ENCODE measurements around the gene CCNB1IP1.

DNA sequence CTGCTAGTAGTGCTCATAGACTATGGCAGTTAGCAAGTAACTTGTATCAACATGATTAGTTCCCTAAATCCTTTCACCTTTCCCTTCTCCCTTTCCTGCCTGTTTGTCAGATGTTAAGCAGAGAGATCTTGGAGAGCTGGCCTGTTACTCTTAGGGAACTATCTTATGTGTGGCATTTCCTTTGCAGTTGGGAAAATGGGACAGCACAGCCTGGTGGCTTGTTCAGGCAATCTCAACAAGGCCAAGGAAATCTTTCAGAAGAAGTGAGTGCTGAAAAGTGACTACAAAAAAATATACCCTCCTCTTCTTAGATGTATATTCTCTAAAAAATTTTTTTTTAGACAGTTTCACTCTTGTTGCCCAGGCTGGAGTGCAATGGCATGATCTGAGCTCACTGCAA lies 17.8 kb upstream of the CCNB1IP1 start:
- TF ChIP-seq ZNF274 (IDR thresholded peaks at IDR 0.05; ENCODE audit: low read depth, low read length) (no peak), YY1 (IDR thresholded peaks at IDR 0.05; ENCODE audit: insufficient read depth, insufficient read length) (no peak), SUZ12 (IDR thresholded peaks at IDR 0.05; ENCODE audit: extremely low read depth, insufficient read depth, insufficient read length) (no peak)
